IMR-90 (cell line): ENCODE data around the gene TMEM271. TPM values are rescaled to one million over a fixed set of nuclear protein-coding genes. Genes with fewer than 3 reads are reported as not detected.
A peak's percentile ranks its signal among the peaks of the same experiment; 100 is the strongest.

ENCODE experiments used
- ATAC-seq: fragments of 200-7000 bp; cut with Tn5 transposase; 2 replicates; pipeline ENCODE4 v1.9.1; 2020; ENCODE audit warnings: low read depth, mild to moderate bottlenecking, moderate library complexity
- BruUV-seq: library from RNA; stranded (reverse); fragments of 400-500 nt; replicated peaks from 2 replicates; lab custom pipeline; 2021; lab: Mats Ljungman, UMichigan
- CTCF ChIA-PET: fragments of 300-600 bp; formaldehyde crosslinking; extraction: SDS; loops from one replicate; lab custom pipeline; 2021; ENCODE audit warnings: antibody characterized with exemption; lab: Yijun Ruan, JAX
- POLR2A ChIA-PET: fragments of 300-600 bp; sonication (Branson Sonifier 250); formaldehyde crosslinking; loops from one replicate; lab custom pipeline; 2022; ENCODE audit warnings: antibody characterized with exemption; ENCODE audit not compliant: unreplicated experiment; lab: Charles Lee
- DNase-seq: peaks from one replicate; pipeline ENCODE4 v3.0.0; 2013
- H2AFZ ChIP-seq: replicated peaks from 2 replicates; pipeline ENCODE3; 2013; ENCODE audit warnings: low read length, mild to moderate bottlenecking; ENCODE audit not compliant: poor library complexity
- H2AK5ac ChIP-seq: 2 replicates; pipeline ENCODE4 v1.6.1; 2013; ENCODE audit warnings: low read depth, low read length, inconsistent platforms
- H2AK9ac ChIP-seq: replicated peaks from 2 replicates; pipeline ENCODE3; 2013; ENCODE audit warnings: mild to moderate bottlenecking, low read depth, low read length, moderate library complexity; ENCODE audit not compliant: poor library complexity
- H2BK120ac ChIP-seq: 2 replicates; pipeline ENCODE4 v1.6.1; 2013; ENCODE audit warnings: low read depth, low read length, inconsistent platforms
- H2BK15ac ChIP-seq: 3 replicates; pipeline ENCODE4 v1.6.1; 2013; ENCODE audit warnings: low read depth, low read length, inconsistent platforms
- H2BK20ac ChIP-seq: 2 replicates; pipeline ENCODE4 v1.6.1; 2013; ENCODE audit warnings: low read depth, mild to moderate bottlenecking, inconsistent platforms, low read length, moderate library complexity
- H2BK5ac ChIP-seq: 2 replicates; pipeline ENCODE4 v1.6.1; 2013; ENCODE audit warnings: mild to moderate bottlenecking, low read depth, low read length, inconsistent platforms; ENCODE audit not compliant: poor library complexity, severe bottlenecking
- H3K14ac ChIP-seq: replicated peaks from 2 replicates; pipeline ENCODE4 v1.6.1; 2013; ENCODE audit warnings: low read depth, low read length, inconsistent platforms
- H3K18ac ChIP-seq: 2 replicates; pipeline ENCODE4 v1.6.1; 2013; ENCODE audit warnings: low read depth, low read length, control low read depth
- H3K23ac ChIP-seq: 2 replicates; pipeline ENCODE4 v1.6.1; 2013; ENCODE audit warnings: low read depth, low read length, inconsistent platforms
- H3K27ac ChIP-seq: 2 replicates; pipeline ENCODE4 v1.5.1; 2013; ENCODE audit warnings: mild to moderate bottlenecking, control low read depth, low read length; ENCODE audit not compliant: insufficient read depth
- H3K27me3 ChIP-seq: 2 replicates; pipeline ENCODE4 v1.6.1; 2013; ENCODE audit warnings: low read length; ENCODE audit not compliant: control insufficient read depth, insufficient read depth
- H3K36me3 ChIP-seq: 2 replicates; pipeline ENCODE4 v1.6.1; 2013; ENCODE audit warnings: low read length, mixed read lengths; ENCODE audit not compliant: control insufficient read depth, insufficient read depth
- H3K4ac ChIP-seq: 2 replicates; pipeline ENCODE4 v1.6.1; 2013; ENCODE audit warnings: low read depth, low read length, inconsistent platforms
- H3K4me1 ChIP-seq: 2 replicates; pipeline ENCODE4 v1.6.1; 2013; ENCODE audit warnings: low read length, mixed read lengths; ENCODE audit not compliant: control insufficient read depth, insufficient read depth
- H3K4me2 ChIP-seq: 2 replicates; pipeline ENCODE4 v1.6.1; 2013; ENCODE audit warnings: low read depth, mild to moderate bottlenecking, control low read depth, low read length, moderate library complexity
- H3K4me3 ChIP-seq: 2 replicates; pipeline ENCODE4 v1.5.1; 2013; ENCODE audit warnings: low read depth, mild to moderate bottlenecking, control low read depth, low read length, moderate library complexity; ENCODE audit not compliant: insufficient read depth
- H3K56ac ChIP-seq: 2 replicates; pipeline ENCODE4 v1.6.1; 2013; ENCODE audit warnings: low read length, inconsistent platforms; ENCODE audit not compliant: insufficient read depth; ENCODE audit errors: extremely low read depth
- H3K79me1 ChIP-seq, 2 experiments: 2 replicates each; pipeline ENCODE4 v1.6.1; 2013; ENCODE audit warnings: low read length in 2 of 2, inconsistent platforms in 1 of 2, low read depth in 1 of 2
- H3K9ac ChIP-seq: 2 replicates; pipeline ENCODE4 v1.6.1; 2013; ENCODE audit warnings: low read depth, low read length, control low read depth
- H3K9me1 ChIP-seq: 2 replicates; pipeline ENCODE4 v1.6.1; 2013; ENCODE audit warnings: low read length, inconsistent platforms; ENCODE audit not compliant: insufficient read depth
- H3K9me3 ChIP-seq: 2 replicates; pipeline ENCODE4 v1.6.1; 2013; ENCODE audit warnings: low read length; ENCODE audit not compliant: control insufficient read depth, insufficient read depth
- H4K20me1 ChIP-seq: 2 replicates; pipeline ENCODE4 v1.6.1; 2013; ENCODE audit warnings: low read length, inconsistent platforms; ENCODE audit not compliant: insufficient read depth
- H4K5ac ChIP-seq: 2 replicates; pipeline ENCODE4 v1.6.1; 2013; ENCODE audit warnings: mild to moderate bottlenecking, low read depth, low read length, control low read depth
- H4K8ac ChIP-seq, 2 experiments: 2 replicates each; pipeline ENCODE4 v1.6.1; 2013; ENCODE audit warnings: low read depth in 2 of 2, low read length in 2 of 2, control low read depth in 1 of 2, inconsistent platforms in 1 of 2
- H4K91ac ChIP-seq: 2 replicates; pipeline ENCODE4 v1.6.1; 2013; ENCODE audit warnings: low read depth, low read length, inconsistent platforms; ENCODE audit not compliant: insufficient read depth
- BHLHE40 ChIP-seq: fragments of 150-350 bp; IDR thresholded peaks from 2 replicates; pipeline ENCODE4 v1.6.1; 2016; ENCODE audit warnings: mild to moderate bottlenecking, low read depth, low read length
- CTCF ChIP-seq: conservative IDR thresholded peaks from 2 replicates; pipeline ENCODE4 v1.5.1; 2012; ENCODE audit warnings: mild to moderate bottlenecking, low read depth, low read length, improper control_type of control experiment
- FOS ChIP-seq: fragments of 150-350 bp; IDR thresholded peaks from 2 replicates; pipeline ENCODE4 v1.6.1; 2016; ENCODE audit warnings: low read depth, low read length
- RCOR1 ChIP-seq: IDR thresholded peaks from 2 replicates; pipeline ENCODE4 v1.6.1; 2012; ENCODE audit warnings: mild to moderate bottlenecking, low read length, improper control_type of control experiment; ENCODE audit not compliant: insufficient replicate concordance
- WGBS, 2 experiments: methylation state at CpG; one replicate each; pipeline versions ENCODE4 v1.1.5 to v1.1.7; 2013; ENCODE audit warnings: missing lambda C conversion rate in 2 of 2; ENCODE audit not compliant: insufficient read length in 1 of 2; ENCODE audit errors: extremely low coverage in 2 of 2; 5-methylcytosine and 5-hydroxymethylcytosine counted together
- dilution Hi-C: fragments of 300-500 bp; cut with HindIII; formaldehyde crosslinking; loops from one replicate; pipeline ENCODE4 v1.14.3; 2018; ENCODE audit warnings: low sequenced_read_pairs; ENCODE audit not compliant: unreplicated experiment
- in situ Hi-C: fragments of 300-500 bp; cut with MboI; formaldehyde crosslinking; loops from 3 replicates; pipeline ENCODE4 v1.14.3; 2019; ENCODE audit warnings: low sequenced_read_pairs, inconsistent platforms, mixed read lengths
- intact Hi-C: fragments of 100-400 bp; cut with micrococcal nuclease; formaldehyde crosslinking; loops from 2 replicates; pipeline ENCODE4 v1.10.0; 2022
- polyA plus RNA-seq, 3 experiments: library from polyadenylated mRNA; depleted of rRNA; stranded (reverse); fragments of >200 nt; gene quantifications; 2 replicates each; pipeline ENCODE4 v1.2.3, GENCODE V29; 2012; ENCODE audit warnings: low replicate concordance in 1 of 3
- total RNA-seq: library from RNA; depleted of rRNA; stranded (reverse); fragments of >200 nt; gene quantifications from 2 replicates; pipeline ENCODE4 v1.2.3, GENCODE V29; 2012

TMEM271 gene
- total and polyA plus RNA-seq, 2 of the 4 experiments (the other 2 are of a cell fraction), result not detected

- no peak overlapping the region for H3K4me2 ChIP-seq
- no peaks in the 10 kb centered on the region; the same call in 1 of the 2 replicates for H3K4me1 ChIP-seq
- H2BK5ac ChIP-seq, result no peak overlapping the region
- H2BK15ac ChIP-seq, result no peak overlapping the region
- DNase-seq (peak; percentile 44), ATAC-seq (peak; percentile 88)
- H3K79me1 ChIP-seq, result no peaks in the 10 kb centered on the region
- no peak overlapping the region for H2BK20ac ChIP-seq
- TF ChIP-seq FOS (no peak), BHLHE40 (no peak), CTCF (no peak), RCOR1 (no peak)
- no peak overlapping the region for H4K8ac ChIP-seq
- peaks cover 58% of the 10 kb centered on the region for H3K27me3 ChIP-seq
- no TSS peak for BruUV-seq
- no peak overlapping the region for H3K56ac ChIP-seq
- no peak overlapping the region for H2BK120ac ChIP-seq
- intact Hi-C loops, result no loop called here
- no peak overlapping the region for H4K5ac ChIP-seq
- H2AK9ac ChIP-seq, result no peak overlapping the region
- in situ Hi-C loops, result no loop called here
- H3K9me3 ChIP-seq, result 0 out of 2 replicates have a peak, but pooled peaks cover 4% of the 10 kb centered on the region
- no peak overlapping the region for H3K9ac ChIP-seq
- H2AK5ac ChIP-seq, result no peak overlapping the region
- no peaks in the 10 kb centered on the region for H4K20me1 ChIP-seq
- ChIA-PET CTCF (no interaction called here), POLR2A (no interaction called here)
- no peaks in the 10 kb centered on the region for H3K9me1 ChIP-seq
- H3K23ac ChIP-seq, result no peak overlapping the region
- no peak overlapping the region for H3K4ac ChIP-seq
- 4% methylated on average over 70 of the region's 127 CpGs; no CpG with 5 or more reads in 1 of the 2 experiments for WGBS, 2 experiments
- H3K4me3 ChIP-seq, result no peak overlapping the region
- no peak overlapping the region for H3K27ac ChIP-seq
- H3K36me3 ChIP-seq, result no peaks in the 10 kb centered on the region
- no peak overlapping the region for H4K91ac ChIP-seq
- dilution Hi-C loops, result no loop called here
- no peak overlapping the region for H3K18ac ChIP-seq
- H3K14ac ChIP-seq, result no peak overlapping the region
- no peak overlapping the region for H2AFZ ChIP-seq
These were observed 584 bp downstream of the TMEM271 start for GRCh38 chr4:575281-576141.
